Ovary (tissue), 3 donors: ENCODE data around the gene KATNIP.

Source experiments
- CTCF ChIP-seq, 3 donors: fragments of 450-650 bp in 2 of 3; fragments of 200-600 bp in 1 of 3; IDR thresholded peaks; one replicate each; pipeline versions ENCODE4 v1.5.1 to v1.8.0; 2016 to 2022; ENCODE audit warnings: antibody characterized with exemption in 3 of 3, mild to moderate bottlenecking in 1 of 3
- EP300 ChIP-seq: sonication (generic); formaldehyde crosslinking; IDR thresholded peaks from one replicate; pipeline ENCODE4 v1.6.1; 2017; ENCODE audit warnings: antibody characterized with exemption
- POLR2A ChIP-seq: fragments of 450-650 bp; IDR thresholded peaks from one replicate; pipeline ENCODE4 v1.6.1; 2017; ENCODE audit warnings: antibody characterized with exemption, mild to moderate bottlenecking, moderate library complexity
- donor health status: DM: no; HTN: no; CAD: no.

DNA sequence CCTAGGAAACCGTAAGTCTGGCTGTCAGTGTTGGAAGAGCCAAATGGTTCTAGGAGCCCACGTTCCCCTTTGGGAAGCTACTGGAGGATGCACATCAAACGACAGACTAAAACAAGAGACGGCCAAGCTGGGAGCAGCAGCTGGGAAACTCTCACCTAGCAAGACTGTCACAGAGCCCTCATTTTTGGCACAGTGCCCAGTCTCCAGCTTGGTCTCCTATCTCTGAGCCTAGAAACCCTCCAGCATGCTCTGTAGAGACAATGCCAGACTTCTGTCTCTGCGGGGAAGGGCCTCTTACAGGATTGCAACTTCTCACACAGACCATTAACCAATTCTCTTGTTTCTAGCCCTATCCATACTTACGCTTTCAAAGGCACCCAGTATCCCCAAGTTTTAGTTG lies 23.8 kb upstream of the KATNIP start:
- TF ChIP-seq CTCF (IDR thresholded peaks at IDR 0.05) (no peak), POLR2A (no peak), EP300 (no peak)
